ENCODE measurements around the gene PCOLCE2.

- TF ChIP-seq EZH2 (IDR thresholded peaks at IDR 0.05; ENCODE audit: insufficient read depth, poor library complexity, severe bottlenecking) (no peak), EZH2phosphoT487 (IDR thresholded peaks at IDR 0.05; ENCODE audit: insufficient read depth, low read depth) (no peak)
Observed at GRCh38 chr3:142886021-142886420, 2.9 kb downstream of the PCOLCE2 start.

All from GM23248 (cell line).